HFFc6 (cell line): Measurements from ENCODE around the gene CNTNAP5. TPM values are rescaled to one million over a fixed set of nuclear protein-coding genes. Genes with fewer than 3 reads are reported as not detected.

ENCODE experiments used
- DNase-seq: peaks from one replicate; pipeline ENCODE4 v3.0.0-alpha.2; 2018
- H3K27ac Mint-ChIP-seq: 2 replicates; pipeline ENCODE4 v1.8.0; 2020; ENCODE audit warnings: mild to moderate bottlenecking, mixed read lengths
- H3K27me3 Mint-ChIP-seq: 2 replicates; pipeline ENCODE4 v1.8.0; 2021; ENCODE audit warnings: mild to moderate bottlenecking, moderate library complexity, mixed read lengths; ENCODE audit not compliant: insufficient read depth
- H3K36me3 Mint-ChIP-seq: 2 replicates; pipeline ENCODE4 v1.8.0; 2021; ENCODE audit warnings: low read depth, mixed read lengths
- H3K4me1 Mint-ChIP-seq: 2 replicates; pipeline ENCODE4 v1.8.0; 2020; ENCODE audit warnings: low read depth, mixed read lengths
- H3K4me3 Mint-ChIP-seq: 2 replicates; pipeline ENCODE4 v1.8.0; 2020; ENCODE audit warnings: mild to moderate bottlenecking, moderate library complexity, mixed read lengths
- H3K9me3 Mint-ChIP-seq: 2 replicates; pipeline ENCODE4 v1.8.0; 2020; ENCODE audit warnings: mild to moderate bottlenecking, mixed read lengths
- CTCF ChIP-seq: fragments of 200-600 bp; sonication (generic); IDR thresholded peaks from 2 replicates; pipeline ENCODE4 v1.5.0; 2021; ENCODE audit warnings: antibody characterized with exemption, mild to moderate bottlenecking
- total RNA-seq, 6 experiments: library from RNA; stranded (reverse); fragmentation: NEBNext Ultra II Directional; extraction: Animal tissue kit (Norgen Biotek cat#: 25700); gene quantifications; 2 replicates in 1 of 6; 3 replicates in 5 of 6; pipeline ENCODE4 v1.2.3, GENCODE V29; 2021

Gene CNTNAP5
- total RNA-seq, 6 experiments from 2014 or later, result not detected

- no peaks in the 10 kb centered on the region for H3K4me1 Mint-ChIP-seq
- no peak for DNase-seq
- peaks cover 44% of the 10 kb centered on the region for H3K9me3 Mint-ChIP-seq
- H3K27ac Mint-ChIP-seq, result no peak overlapping the region
- no peak for TF ChIP-seq CTCF
- no peak overlapping the region for H3K4me3 Mint-ChIP-seq
- peaks cover 6% of the 10 kb centered on the region; the same call in 1 of the 2 replicates for H3K36me3 Mint-ChIP-seq
- H3K27me3 Mint-ChIP-seq, result no peaks in the 10 kb centered on the region; the same call in none of the 2 replicates
Observed at GRCh38 chr2:124664363-124664762, 639.3 kb downstream of the CNTNAP5 start.

GRCh38 chr2:124666976-124667375, 641.9 kb downstream of the CNTNAP5 start:
- Mint-ChIP-seq H3K36me3 (no peaks in the 10 kb centered on the region; the same call in 1 of the 2 replicates), H3K27ac (no peak overlapping the region), H3K4me1 (no peaks in the 10 kb centered on the region), H3K27me3 (no peaks in the 10 kb centered on the region; the same call in 1 of the 2 replicates), H3K9me3 (peaks cover 45% of the 10 kb centered on the region), H3K4me3 (no peak overlapping the region)
- no peak for TF ChIP-seq CTCF
- DNase-seq, result no peak

- H3K9me3 Mint-ChIP-seq, result peaks cover 37% of the 10 kb centered on the region
- no peak overlapping the region for H3K27ac Mint-ChIP-seq
- no peak for TF ChIP-seq CTCF
- H3K27me3 Mint-ChIP-seq, result no peaks in the 10 kb centered on the region; the same call in 1 of the 2 replicates
- H3K36me3 Mint-ChIP-seq, result no peaks in the 10 kb centered on the region; the same call in 1 of the 2 replicates
- no peak overlapping the region for H3K4me3 Mint-ChIP-seq
- DNase-seq, result no peak
- H3K4me1 Mint-ChIP-seq, result no peaks in the 10 kb centered on the region
Observed at GRCh38 chr2:124668161-124668560, 643.1 kb downstream of the CNTNAP5 start.

GRCh38 chr2:124670187-124670586, 645.1 kb downstream of the CNTNAP5 start:
- Mint-ChIP-seq H3K27ac (no peak overlapping the region), H3K4me1 (no peaks in the 10 kb centered on the region), H3K36me3 (no peaks in the 10 kb centered on the region), H3K9me3 (peaks cover 28% of the 10 kb centered on the region), H3K27me3 (no peaks in the 10 kb centered on the region; the same call in 1 of the 2 replicates), H3K4me3 (no peak overlapping the region)
- no peak for DNase-seq
- TF ChIP-seq CTCF, result no peak

GRCh38 chr2:124678043-124678442, 653.0 kb downstream of the CNTNAP5 start:
- no peak for TF ChIP-seq CTCF
- H3K4me3 Mint-ChIP-seq, result no peak overlapping the region
- no peaks in the 10 kb centered on the region for H3K4me1 Mint-ChIP-seq
- DNase-seq, result no peak
- no peaks in the 10 kb centered on the region for H3K36me3 Mint-ChIP-seq
- peaks cover 60% of the 10 kb centered on the region for H3K9me3 Mint-ChIP-seq
- H3K27me3 Mint-ChIP-seq, result no peaks in the 10 kb centered on the region
- H3K27ac Mint-ChIP-seq, result no peak overlapping the region
